Dermis blood vessel endothelial cell (primary cell): ENCODE results near the gene LRRC43. TPM values are rescaled to one million over a fixed set of nuclear protein-coding genes. Genes with fewer than 3 reads are reported as not detected.

Source experiments
- DNase-seq: peaks from one replicate; pipeline ENCODE4 v3.0.0; 2010
- total RNA-seq: library from RNA; depleted of rRNA; stranded (reverse); fragments of >200 nt; gene quantifications from 2 replicates; pipeline ENCODE4 v1.2.3, GENCODE V29; 2014

Gene LRRC43
- total RNA-seq, 1 donor from 2014 or later, result 0.85 TPM

DNA sequence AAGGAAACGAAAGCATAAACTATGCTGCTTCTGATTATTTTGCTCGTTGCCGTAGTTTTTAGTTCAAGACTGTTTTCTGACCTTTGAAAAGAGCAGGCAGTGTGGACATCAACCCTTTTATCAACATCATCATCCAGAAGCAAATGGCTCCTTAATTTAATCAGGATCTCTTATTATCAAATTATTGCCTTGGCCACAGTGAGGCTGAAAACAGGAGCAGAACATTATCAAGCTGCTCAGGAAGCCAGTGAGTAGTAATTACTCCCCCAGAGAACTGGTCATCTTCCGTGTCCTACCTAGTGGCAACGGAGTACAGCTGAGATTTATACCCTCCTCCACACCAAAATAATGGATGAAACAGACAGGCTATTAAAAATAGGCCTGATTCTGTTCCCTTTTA is 45.2 kb downstream of the LRRC43 start:
- DNase-seq, result no peak

DNA sequence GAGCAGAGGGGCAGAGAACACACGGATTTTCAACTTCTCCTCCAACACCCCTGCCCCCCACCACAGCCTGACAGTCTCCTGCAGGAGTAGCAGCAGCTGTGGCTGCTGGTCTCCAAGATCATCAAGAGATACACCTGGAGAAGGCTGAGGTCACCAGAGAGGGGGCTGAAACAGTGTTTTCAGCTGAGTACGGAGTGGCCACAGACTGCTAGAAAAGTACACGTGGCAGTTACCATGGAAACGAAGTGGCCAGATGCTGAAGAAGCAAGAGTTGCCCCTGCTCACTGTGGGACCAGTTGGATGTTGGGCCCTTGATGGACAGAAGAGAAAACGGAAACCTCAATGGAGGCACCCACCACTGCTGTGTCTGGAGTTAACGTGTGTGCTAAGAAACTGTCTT is 47.9 kb downstream of the LRRC43 start:
- DNase-seq, result no peak

DNA sequence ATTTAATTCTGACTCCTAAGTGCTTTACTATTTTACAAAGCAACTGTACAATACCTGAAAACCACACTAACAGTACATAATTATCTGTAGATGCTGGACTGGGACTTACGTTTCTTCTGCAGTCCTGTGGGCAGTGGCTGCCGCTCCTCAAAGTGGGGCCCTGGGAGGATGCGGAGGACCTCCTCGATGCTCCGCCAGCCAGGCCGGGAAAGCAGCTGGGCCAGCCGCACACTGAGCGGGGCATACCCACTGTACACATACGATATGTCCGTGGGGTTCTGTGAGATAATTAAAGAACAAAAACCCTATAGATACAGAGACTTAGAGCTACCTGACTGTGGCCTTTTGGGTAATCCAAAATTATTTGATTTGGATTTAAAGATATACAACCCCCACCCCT is 49.8 kb downstream of the LRRC43 start:
- DNase-seq, result no peak

- DNase-seq, result no peak
Measured at GRCh38 chr12:122235741-122236140, 52.8 kb downstream of the LRRC43 start.

GRCh38 chr12:122238861-122239260 is 55.9 kb downstream of the LRRC43 start:
- DNase-seq, result no peak

DNA sequence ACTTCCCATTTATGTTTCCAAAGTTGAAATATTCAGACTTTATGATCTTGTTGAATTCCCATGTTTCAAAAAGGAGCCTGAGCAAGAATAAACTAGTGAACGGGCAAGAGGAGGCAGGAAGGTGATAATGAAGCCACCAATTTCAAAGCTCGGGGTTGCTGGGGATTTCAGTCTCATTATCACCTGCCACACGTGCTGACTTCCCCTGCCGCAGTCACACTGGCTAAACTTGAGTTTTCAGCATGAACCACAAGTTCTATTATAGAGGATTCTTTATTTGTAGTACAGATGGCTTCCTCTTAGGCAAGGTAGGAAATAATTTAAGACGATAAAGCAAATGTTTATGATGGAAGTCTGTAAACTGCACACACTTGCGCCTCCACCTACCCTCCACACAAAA is 61.0 kb downstream of the LRRC43 start:
- DNase-seq, result no peak

- DNase-seq, result no peak
Measured at GRCh38 chr12:122244565-122245371, 61.8 kb downstream of the LRRC43 start.

GRCh38 chr12:122245553-122245952 is 62.6 kb downstream of the LRRC43 start:
- DNase-seq, result no peak

- DNase-seq, result no peak
Measured at GRCh38 chr12:122250047-122250446, 67.1 kb downstream of the LRRC43 start.

GRCh38 chr12:122250536-122250935 is 67.6 kb downstream of the LRRC43 start:
- DNase-seq, result no peak

Other genes with a start within 250 kb of the LRRC43 start
- gene BCL7A, start 161.2 kb upstream of the LRRC43 start, total RNA-seq, result 4.6 and 6.8 TPM in 2 replicates
- 16.7 and 35.7 TPM in 2 replicates for gene MLXIP, start 104.4 kb upstream of the LRRC43 start, total RNA-seq
- gene IL31, start 8.9 kb upstream of the LRRC43 start, total RNA-seq, result not detected in 2 replicates
- 0.17 TPM in 1 of 2 replicates, not detected in the other for gene B3GNT4, start 20.6 kb downstream of the LRRC43 start, total RNA-seq
- 83.0 and 88.0 TPM in 2 replicates for gene DIABLO, start 42.9 kb downstream of the LRRC43 start, total RNA-seq
- 22.1 and 29.0 TPM in 2 replicates for gene VPS33A, start 83.4 kb downstream of the LRRC43 start, total RNA-seq
- gene CLIP1, start 239.5 kb downstream of the LRRC43 start, total RNA-seq, result 49.5 and 51.1 TPM in 2 replicates